Lower leg skin (tissue), 4 donors: ENCODE data around the gene DRD4. TPM values are rescaled to one million over a fixed set of nuclear protein-coding genes. Genes with fewer than 3 reads are reported as not detected.

ENCODE experiments used
- DNase-seq, 2 donors: peaks; one replicate each; pipeline ENCODE4 v3.0.0-alpha.2; 2019; ENCODE audit warnings: low spot score in 2 of 2
- H3K4me3 ChIP-seq: fragments of 200-600 bp; sonication (generic); 2 replicates; pipeline ENCODE4 v1.5.1; 2017; ENCODE audit warnings: mild to moderate bottlenecking, low read depth; ENCODE audit not compliant: poor library complexity, severe bottlenecking
- POLR2A ChIP-seq, 2 donors: fragments of 450-650 bp; IDR thresholded peaks; one replicate each; pipeline ENCODE4 v1.6.1; 2016 to 2017; ENCODE audit warnings: antibody characterized with exemption in 2 of 2, mild to moderate bottlenecking in 1 of 2, moderate library complexity in 1 of 2
- WGBS, 2 donors: methylation state at CpG; one replicate each; pipeline ENCODE4 v1.1.5; 2018; 5-methylcytosine and 5-hydroxymethylcytosine counted together
- intact Hi-C: fragments of 100-400 bp; cut with DNase I; formaldehyde crosslinking; loops from one replicate; pipeline ENCODE4 v1.15.0; 2023; ENCODE audit warnings: low total_unique reads
- total RNA-seq, 4 donors: library from RNA; depleted of rRNA; stranded (reverse); fragments of >200 nt; gene quantifications; one replicate each; pipeline ENCODE4 v1.1.0, GENCODE V29; 2016
- TF ChIP-seq, protein P1 (sequence below), 3 donors: fragments of 450-650 bp; IDR thresholded peaks; one replicate each; pipeline ENCODE4 v1.5.1; 2016; ENCODE audit warnings: antibody characterized with exemption in 3 of 3, mild to moderate bottlenecking in 3 of 3, moderate library complexity in 2 of 3

Gene DRD4
- total RNA-seq, 4 donors from 2014 or later = 0.23 to 2.0 TPM; not detected in 2

DNA sequence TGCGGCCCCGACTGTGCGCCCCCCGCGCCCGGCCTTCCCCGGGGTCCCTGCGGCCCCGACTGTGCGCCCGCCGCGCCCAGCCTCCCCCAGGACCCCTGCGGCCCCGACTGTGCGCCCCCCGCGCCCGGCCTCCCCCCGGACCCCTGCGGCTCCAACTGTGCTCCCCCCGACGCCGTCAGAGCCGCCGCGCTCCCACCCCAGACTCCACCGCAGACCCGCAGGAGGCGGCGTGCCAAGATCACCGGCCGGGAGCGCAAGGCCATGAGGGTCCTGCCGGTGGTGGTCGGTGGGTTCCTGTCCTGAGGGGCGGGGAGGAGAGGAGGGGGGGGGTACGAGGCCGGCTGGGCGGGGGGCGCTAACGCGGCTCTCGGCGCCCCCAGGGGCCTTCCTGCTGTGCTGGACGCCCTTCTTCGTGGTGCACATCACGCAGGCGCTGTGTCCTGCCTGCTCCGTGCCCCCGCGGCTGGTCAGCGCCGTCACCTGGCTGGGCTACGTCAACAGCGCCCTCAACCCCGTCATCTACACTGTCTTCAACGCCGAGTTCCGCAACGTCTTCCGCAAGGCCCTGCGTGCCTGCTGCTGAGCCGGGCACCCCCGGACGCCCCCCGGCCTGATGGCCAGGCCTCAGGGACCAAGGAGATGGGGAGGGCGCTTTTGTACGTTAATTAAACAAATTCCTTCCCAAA lies 3.1 kb downstream of the DRD4 start:
- intact Hi-C loops = no loop called here
- WGBS, 2 donors = 63 to 84% methylated on average over 23 to 41 of the region's 69 CpGs
- no peak for TF ChIP-seq POLR2A (IDR thresholded peaks at IDR 0.05)
- TF ChIP-seq, protein P1, sequence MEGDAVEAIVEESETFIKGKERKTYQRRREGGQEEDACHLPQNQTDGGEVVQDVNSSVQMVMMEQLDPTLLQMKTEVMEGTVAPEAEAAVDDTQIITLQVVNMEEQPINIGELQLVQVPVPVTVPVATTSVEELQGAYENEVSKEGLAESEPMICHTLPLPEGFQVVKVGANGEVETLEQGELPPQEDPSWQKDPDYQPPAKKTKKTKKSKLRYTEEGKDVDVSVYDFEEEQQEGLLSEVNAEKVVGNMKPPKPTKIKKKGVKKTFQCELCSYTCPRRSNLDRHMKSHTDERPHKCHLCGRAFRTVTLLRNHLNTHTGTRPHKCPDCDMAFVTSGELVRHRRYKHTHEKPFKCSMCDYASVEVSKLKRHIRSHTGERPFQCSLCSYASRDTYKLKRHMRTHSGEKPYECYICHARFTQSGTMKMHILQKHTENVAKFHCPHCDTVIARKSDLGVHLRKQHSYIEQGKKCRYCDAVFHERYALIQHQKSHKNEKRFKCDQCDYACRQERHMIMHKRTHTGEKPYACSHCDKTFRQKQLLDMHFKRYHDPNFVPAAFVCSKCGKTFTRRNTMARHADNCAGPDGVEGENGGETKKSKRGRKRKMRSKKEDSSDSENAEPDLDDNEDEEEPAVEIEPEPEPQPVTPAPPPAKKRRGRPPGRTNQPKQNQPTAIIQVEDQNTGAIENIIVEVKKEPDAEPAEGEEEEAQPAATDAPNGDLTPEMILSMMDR (IDR thresholded peaks at IDR 0.05) = no peak
- DNase-seq = no peak
- H3K4me3 ChIP-seq = no peak overlapping the region

DNA sequence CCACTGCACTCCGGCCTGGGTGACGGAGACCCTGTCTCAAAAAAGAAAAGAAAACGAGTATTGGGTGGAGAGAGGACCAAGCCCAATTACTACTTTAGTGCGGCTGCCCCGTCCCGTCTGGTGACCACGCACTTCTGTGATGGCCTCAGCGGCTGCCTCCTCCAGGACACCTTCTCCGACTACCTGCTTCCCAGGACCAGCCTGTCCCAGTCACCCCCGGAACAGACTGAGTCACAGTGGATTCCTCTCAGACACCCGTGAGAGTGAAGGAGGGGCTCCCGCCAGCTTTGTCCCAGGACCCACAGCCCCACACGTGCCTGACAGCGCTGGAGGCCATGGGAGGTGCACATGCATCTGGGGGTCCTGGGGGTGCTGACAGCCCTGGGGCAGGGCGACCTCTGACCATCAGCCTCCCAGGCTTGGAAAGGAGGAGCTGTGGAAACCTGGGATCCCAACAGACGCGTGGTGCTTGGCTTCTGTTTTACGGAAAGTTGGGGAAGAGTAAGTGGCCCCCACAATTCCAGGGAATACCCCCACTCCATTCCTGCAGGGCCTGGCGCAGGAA lies 4.8 kb downstream of the DRD4 start:
- no peak overlapping the region for H3K4me3 ChIP-seq
- DNase-seq = no peak
- 94 to 95% methylated on average over 17 to 19 of the region's 19 CpGs for WGBS, 2 donors
- TF ChIP-seq POLR2A (IDR thresholded peaks at IDR 0.05) = no peak
- TF ChIP-seq, protein P1 (IDR thresholded peaks at IDR 0.05) = no peak
- intact Hi-C loops = no loop called here

DNA sequence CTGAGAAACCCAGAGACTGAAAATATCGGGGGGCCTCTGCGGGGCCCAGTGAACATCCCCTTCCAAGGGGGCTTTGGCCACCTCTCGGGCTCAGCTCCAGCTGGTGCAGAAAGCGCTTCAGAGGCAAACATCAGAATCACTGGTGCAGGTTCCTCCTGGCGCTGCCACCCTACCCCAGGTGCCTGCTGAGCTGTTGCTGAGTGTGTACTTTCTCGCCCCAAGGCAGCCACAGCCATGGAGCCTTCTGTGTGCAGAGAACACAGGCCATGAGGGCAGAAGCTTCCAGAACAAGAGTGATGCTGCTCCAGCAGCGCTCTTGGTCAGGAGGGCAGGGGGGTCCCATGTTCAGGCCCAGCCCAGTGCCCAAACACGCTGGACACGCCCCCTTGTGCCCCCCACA lies 6.3 kb downstream of the DRD4 start:
- H3K4me3 ChIP-seq = no peak overlapping the region
- no peak for DNase-seq
- intact Hi-C loops = no loop called here
- no peak for TF ChIP-seq POLR2A (IDR thresholded peaks at IDR 0.05)
- TF ChIP-seq, protein P1 (IDR thresholded peaks at IDR 0.05) = no peak
- WGBS, 2 donors = 86 to 95% methylated on average over 9 of the region's 9 CpGs

DNA sequence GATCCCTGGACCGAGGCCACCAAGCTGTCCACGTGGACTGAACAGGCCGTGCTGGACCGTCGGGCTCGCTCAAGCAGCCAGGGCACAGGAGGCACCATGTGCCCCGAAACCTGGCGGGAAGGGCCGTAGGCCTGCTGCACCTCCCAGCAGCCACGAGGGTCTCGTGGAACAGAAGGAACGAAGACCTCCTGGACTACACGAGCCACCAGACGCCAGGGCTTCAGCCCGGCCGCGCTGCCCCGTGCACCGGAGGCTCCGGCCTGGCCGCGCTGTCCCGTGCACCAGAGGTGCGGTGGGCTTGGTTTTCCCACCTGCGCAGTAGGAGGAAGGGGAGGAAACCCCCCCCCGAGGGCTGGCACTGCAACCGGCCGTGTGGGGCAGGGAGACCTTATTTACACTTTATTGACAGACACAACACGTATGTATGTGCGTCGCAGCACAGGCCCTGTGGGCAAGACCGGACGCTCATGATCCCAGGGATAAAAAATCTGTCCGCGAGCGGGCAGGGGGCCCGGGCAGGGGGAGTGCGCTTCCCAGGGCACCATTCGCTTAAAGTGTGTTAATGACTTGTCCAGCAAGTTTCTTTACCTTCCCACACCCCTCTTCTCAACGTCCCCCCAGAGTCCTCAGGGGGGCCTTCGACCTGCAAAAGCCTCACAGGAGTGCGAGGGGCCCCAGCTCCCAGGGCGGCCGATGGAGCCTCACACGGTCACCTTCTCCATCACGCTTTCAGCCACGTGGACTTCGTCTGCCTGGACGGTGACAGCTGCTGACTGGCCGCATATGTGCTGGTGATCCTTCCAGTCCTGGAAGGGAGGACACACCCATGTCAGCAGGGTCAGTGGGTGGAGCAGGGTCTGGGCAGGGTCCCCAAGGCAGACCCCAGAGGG lies 7.0 kb downstream of the DRD4 start:
- no peak for DNase-seq
- H3K4me3 ChIP-seq = no peak overlapping the region
- TF ChIP-seq, protein P1 (IDR thresholded peaks at IDR 0.05) = no peak
- no peak for TF ChIP-seq POLR2A (IDR thresholded peaks at IDR 0.05)
- WGBS, 2 donors = 88 to 92% methylated on average over 36 to 50 of the region's 50 CpGs
- intact Hi-C loops = no loop called here

DNA sequence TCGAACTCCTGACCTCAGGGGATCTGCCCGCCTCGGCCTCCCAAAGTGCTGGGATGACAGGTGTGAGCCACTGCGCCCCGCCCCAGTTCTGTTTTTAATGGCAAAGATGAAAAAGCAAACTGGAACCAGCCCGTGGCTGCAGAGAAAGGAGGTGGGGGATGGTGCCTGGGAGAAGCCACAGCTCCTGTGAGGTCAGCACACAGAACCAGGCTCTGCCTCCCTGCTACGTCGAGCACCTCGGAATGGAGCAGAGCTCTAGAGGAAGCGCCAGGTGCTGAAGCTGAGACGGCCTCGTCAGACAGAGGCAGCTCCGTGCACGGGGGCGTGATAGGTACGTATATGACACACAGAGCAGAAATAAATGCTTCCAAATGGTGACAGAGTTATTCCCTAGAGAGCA lies 8.5 kb downstream of the DRD4 start:
- H3K4me3 ChIP-seq = no peak overlapping the region
- no peak for DNase-seq
- TF ChIP-seq, protein P1 (IDR thresholded peaks at IDR 0.05) = no peak
- TF ChIP-seq POLR2A (IDR thresholded peaks at IDR 0.05) = no peak
- intact Hi-C loops = no loop called here
- 84 to 87% methylated on average over 16 of the region's 16 CpGs for WGBS, 2 donors
